ENCODE results near the gene TNPO2. TPM values are rescaled to one million over a fixed set of nuclear protein-coding genes. Genes with fewer than 3 reads are reported as not detected.
A peak's percentile ranks its signal among the peaks of the same experiment; 100 is the strongest.
"Not testable (repeated sequence)": the region's sequence is repeated elsewhere in the genome, so short reads cannot be mapped to it uniquely, and the experiment has no call there.

Gene TNPO2
- total and polyA plus RNA-seq, 2 experiments from 2014 or later: 11.7 to 65.2 TPM

DNA sequence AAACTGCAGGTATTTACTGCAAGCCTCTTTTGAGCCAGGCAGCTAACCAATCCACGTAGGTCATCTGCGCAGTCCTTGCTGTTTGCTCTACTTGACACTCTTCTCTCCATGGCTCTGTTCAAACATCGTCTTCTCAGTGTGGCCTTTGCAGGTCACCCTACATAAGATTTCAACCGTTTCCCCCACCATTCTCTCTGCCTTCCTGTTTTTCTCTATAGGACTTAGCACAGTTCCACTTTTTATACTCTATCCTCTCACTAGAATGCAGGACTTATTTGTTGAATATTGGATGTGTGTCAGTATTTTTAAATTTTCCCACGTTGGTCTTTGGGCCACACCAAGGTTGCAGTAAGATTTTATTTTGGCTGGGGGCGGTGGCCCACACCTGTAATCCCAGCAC lies 25.6 kb downstream of the TNPO2 start:
- Histone ChIP-seq H3K4me3 (no peak overlapping the region), H3K4me1 (ENCODE audit: insufficient read depth) (peaks cover 5% of the 10 kb centered on the region), H3K27ac (no peak overlapping the region), H3K9me2 (replicated peaks; ENCODE audit: insufficient read depth) (no peaks in the 10 kb centered on the region), H3K79me2 (no peaks in the 10 kb centered on the region), H3K4me2 (no peak overlapping the region), H2AFZ (no peak overlapping the region), H3K36me3 (replicated peaks; ENCODE audit: insufficient read depth, low read depth) (no peaks in the 10 kb centered on the region), H3K9me3 (ENCODE audit: low read depth) (no peaks in the 10 kb centered on the region), H4K20me1 (ENCODE audit: insufficient read depth, poor library complexity, severe bottlenecking) (no peaks in the 10 kb centered on the region), H3K27me3 (no peaks in the 10 kb centered on the region)
- WGBS (ENCODE audit: low lambda C conversion rate, missing lambda C conversion rate): 96% methylated on average over 6 of the region's 6 CpGs
- TF ChIP-seq EZH2phosphoT487 (IDR thresholded peaks at IDR 0.05; ENCODE audit: low read depth, severe bottlenecking, unreplicated experiment): no peak
- no peak for TF ChIP-seq EZH2 (IDR thresholded peaks at IDR 0.05; ENCODE audit: borderline replicate concordance)
- TF ChIP-seq, protein P1, sequence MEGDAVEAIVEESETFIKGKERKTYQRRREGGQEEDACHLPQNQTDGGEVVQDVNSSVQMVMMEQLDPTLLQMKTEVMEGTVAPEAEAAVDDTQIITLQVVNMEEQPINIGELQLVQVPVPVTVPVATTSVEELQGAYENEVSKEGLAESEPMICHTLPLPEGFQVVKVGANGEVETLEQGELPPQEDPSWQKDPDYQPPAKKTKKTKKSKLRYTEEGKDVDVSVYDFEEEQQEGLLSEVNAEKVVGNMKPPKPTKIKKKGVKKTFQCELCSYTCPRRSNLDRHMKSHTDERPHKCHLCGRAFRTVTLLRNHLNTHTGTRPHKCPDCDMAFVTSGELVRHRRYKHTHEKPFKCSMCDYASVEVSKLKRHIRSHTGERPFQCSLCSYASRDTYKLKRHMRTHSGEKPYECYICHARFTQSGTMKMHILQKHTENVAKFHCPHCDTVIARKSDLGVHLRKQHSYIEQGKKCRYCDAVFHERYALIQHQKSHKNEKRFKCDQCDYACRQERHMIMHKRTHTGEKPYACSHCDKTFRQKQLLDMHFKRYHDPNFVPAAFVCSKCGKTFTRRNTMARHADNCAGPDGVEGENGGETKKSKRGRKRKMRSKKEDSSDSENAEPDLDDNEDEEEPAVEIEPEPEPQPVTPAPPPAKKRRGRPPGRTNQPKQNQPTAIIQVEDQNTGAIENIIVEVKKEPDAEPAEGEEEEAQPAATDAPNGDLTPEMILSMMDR (IDR thresholded peaks at IDR 0.05; ENCODE audit: poor library complexity): no peak
- DNase-seq (ENCODE audit: low spot score): no peak

DNA sequence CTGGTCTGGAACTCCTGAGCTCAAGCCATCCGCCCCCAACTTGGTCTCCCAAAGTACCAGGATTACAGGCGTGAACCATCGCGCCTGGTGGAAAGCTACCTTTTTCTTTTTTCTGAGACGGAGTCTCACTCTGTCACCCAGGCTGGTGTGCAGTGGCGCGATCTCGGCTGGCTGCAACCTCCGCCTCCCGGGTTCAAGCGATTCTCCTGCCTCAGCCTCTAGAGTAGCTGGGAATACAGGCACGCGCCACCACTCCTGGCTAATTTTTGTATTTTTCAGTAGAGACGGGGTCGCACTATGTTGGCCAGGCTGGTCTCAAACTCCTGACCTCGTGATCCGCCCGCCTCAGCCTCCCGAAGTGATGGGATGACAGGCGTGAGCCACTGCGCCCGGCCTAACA lies 26.3 kb downstream of the TNPO2 start:
- not testable (repeated sequence) for H2AFZ ChIP-seq; H4K20me1 ChIP-seq (ENCODE audit: insufficient read depth, poor library complexity, severe bottlenecking); H3K9me2 ChIP-seq (replicated peaks; ENCODE audit: insufficient read depth); H3K4me3 ChIP-seq; H3K79me2 ChIP-seq; H3K27me3 ChIP-seq; DNase-seq (ENCODE audit: low spot score); H3K27ac ChIP-seq; H3K4me1 ChIP-seq (ENCODE audit: insufficient read depth); H3K36me3 ChIP-seq (replicated peaks; ENCODE audit: insufficient read depth, low read depth); H3K9me3 ChIP-seq (ENCODE audit: low read depth)
- 96% methylated on average over 22 of the region's 22 CpGs for WGBS (ENCODE audit: low lambda C conversion rate, missing lambda C conversion rate)
- H3K4me2 ChIP-seq: peak overlapping the region; percentile 87

DNA sequence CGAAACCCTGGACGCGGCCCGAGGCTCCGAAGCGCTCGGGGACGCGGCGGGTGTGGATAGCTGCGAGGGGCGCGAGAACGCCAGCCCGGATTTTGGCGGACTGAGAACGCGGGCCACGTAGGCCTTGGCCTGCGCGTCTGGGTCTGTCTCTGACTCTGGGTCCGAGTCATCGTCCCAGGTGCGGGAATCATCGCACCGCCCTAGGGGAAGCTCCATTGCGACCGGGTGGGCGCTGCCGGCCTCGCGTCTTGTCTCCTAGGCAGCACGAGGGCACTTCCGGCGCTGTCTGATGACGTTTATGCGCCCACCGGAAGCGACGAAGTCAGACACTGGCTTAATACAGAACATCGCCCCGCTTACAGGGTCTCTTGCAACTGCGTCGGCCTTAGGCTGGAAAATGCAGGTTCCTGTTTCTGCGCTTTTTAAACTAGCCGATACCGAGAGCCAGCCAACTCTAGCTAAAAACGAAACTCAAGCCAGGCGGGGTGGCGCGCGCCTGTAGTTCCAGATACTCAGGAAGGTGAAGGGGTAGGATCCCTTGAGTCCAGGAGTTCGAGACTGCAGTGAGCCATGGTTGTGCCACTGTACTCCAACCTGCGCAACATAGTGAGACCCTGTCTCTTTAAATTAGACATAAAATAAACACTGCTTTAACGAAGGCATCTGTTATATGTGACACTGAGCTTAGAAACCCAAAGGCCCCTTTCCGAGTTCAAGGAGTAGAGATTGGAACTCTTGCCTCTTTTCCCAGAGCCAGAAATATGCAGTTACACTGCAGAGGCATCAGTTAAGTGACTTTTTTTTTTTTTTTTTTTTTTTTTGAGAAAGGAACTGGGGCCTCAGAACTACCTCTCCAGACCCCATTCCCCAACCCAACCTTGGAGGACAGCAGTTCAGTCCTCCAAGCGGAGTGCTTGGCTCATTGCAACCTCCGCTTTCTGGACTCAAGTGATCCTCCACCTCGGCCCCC lies 27.1 kb downstream of the TNPO2 start, which contains the start of gene FBXW9:
Gene FBXW9 (minus strand): TSS at position 266 of the 970 bp plus-strand sequence. CDS start 50 bp downstream, at position 216.
- peaks cover 5% of the 10 kb centered on the region for H3K4me1 ChIP-seq (ENCODE audit: insufficient read depth)
- DNase-seq (ENCODE audit: low spot score): peak; percentile 94
- no peaks in the 10 kb centered on the region for H4K20me1 ChIP-seq (ENCODE audit: insufficient read depth, poor library complexity, severe bottlenecking)
- H3K36me3 ChIP-seq (replicated peaks; ENCODE audit: insufficient read depth, low read depth): no peaks in the 10 kb centered on the region
- peak within 1 kb of the TSS; percentile 89 for H3K27ac ChIP-seq
- TF ChIP-seq, protein P1 (IDR thresholded peaks at IDR 0.05; ENCODE audit: poor library complexity): no peak
- no peak for TF ChIP-seq EZH2 (IDR thresholded peaks at IDR 0.05; ENCODE audit: borderline replicate concordance)
- no peak for TF ChIP-seq EZH2phosphoT487 (IDR thresholded peaks at IDR 0.05; ENCODE audit: low read depth, severe bottlenecking, unreplicated experiment)
- no peaks in the 10 kb centered on the region for H3K27me3 ChIP-seq
- H3K4me2 ChIP-seq: peak within 1 kb of the TSS; percentile 87
- H3K4me3 ChIP-seq: peak within 1 kb of the TSS; percentile 25
- H2AFZ ChIP-seq: peak within 1 kb of the TSS; percentile 77
- WGBS (ENCODE audit: low lambda C conversion rate, missing lambda C conversion rate): 9% methylated on average over 59 of the region's 59 CpGs
- H3K79me2 ChIP-seq: no peaks in the 10 kb centered on the region
- no peaks in the 10 kb centered on the region for H3K9me2 ChIP-seq (replicated peaks; ENCODE audit: insufficient read depth)
- no peaks in the 10 kb centered on the region for H3K9me3 ChIP-seq (ENCODE audit: low read depth)

DNA sequence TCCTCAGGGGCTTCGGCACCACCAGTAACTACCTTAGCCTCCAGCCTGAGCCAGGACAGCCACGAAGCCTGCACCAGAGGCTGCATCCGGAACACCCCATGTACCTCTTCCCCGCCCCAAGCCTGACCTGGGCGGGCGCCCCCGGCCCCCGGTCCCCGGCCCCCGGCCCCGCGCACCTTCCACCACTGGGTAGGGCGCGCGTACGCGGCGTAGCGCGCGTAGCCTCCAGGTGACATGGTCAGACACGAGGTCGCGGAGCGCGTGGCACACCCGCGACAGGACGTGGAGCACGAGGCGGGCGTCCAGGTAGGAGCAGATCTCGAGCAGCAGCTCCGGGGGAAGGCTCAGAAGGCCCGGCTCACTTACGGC lies 27.8 kb downstream of the TNPO2 start:
- no peaks in the 10 kb centered on the region for H3K9me2 ChIP-seq (replicated peaks; ENCODE audit: insufficient read depth)
- TF ChIP-seq EZH2phosphoT487 (IDR thresholded peaks at IDR 0.05; ENCODE audit: low read depth, severe bottlenecking, unreplicated experiment) (no peak), EZH2 (IDR thresholded peaks at IDR 0.05; ENCODE audit: borderline replicate concordance) (no peak)
- TF ChIP-seq, protein P1 (IDR thresholded peaks at IDR 0.05; ENCODE audit: poor library complexity): no peak
- no peaks in the 10 kb centered on the region for H3K9me3 ChIP-seq (ENCODE audit: low read depth)
- peak overlapping the region; percentile 87 for H3K4me2 ChIP-seq
- H3K4me1 ChIP-seq (ENCODE audit: insufficient read depth): peaks cover 5% of the 10 kb centered on the region
- WGBS (ENCODE audit: low lambda C conversion rate, missing lambda C conversion rate): 10% methylated on average over 26 of the region's 36 CpGs
- H3K36me3 ChIP-seq (replicated peaks; ENCODE audit: insufficient read depth, low read depth): no peaks in the 10 kb centered on the region
- H3K4me3 ChIP-seq: peak overlapping the region; percentile 25
- no peaks in the 10 kb centered on the region for H3K79me2 ChIP-seq
- H4K20me1 ChIP-seq (ENCODE audit: insufficient read depth, poor library complexity, severe bottlenecking): no peaks in the 10 kb centered on the region
- H2AFZ ChIP-seq: peak overlapping the region; percentile 77
- DNase-seq (ENCODE audit: low spot score): no peak
- H3K27ac ChIP-seq: no peak overlapping the region
- H3K27me3 ChIP-seq: no peaks in the 10 kb centered on the region

Measured in hepatocyte (in vitro differentiated cells).